Brain microvascular endothelial cell (primary cell): Measurements from ENCODE around the gene KCNK15.

Experiments
- DNase-seq: peaks from one replicate; pipeline ENCODE4 v3.0.0-alpha.2; 2020
- H3K27ac ChIP-seq: fragments of 250-450 bp; sonication (Bioruptor Pico); 2 replicates; pipeline ENCODE4 v1.5.1; 2020; ENCODE audit warnings: mild to moderate bottlenecking, moderate library complexity
- H3K27me3 ChIP-seq: fragments of 250-450 bp; sonication (Bioruptor Pico); replicated peaks from 2 replicates; pipeline ENCODE4 v1.5.1; 2020; ENCODE audit warnings: mild to moderate bottlenecking
- H3K36me3 ChIP-seq: fragments of 250-450 bp; sonication (Bioruptor Pico); replicated peaks from 2 replicates; pipeline ENCODE4 v1.5.1; 2020; ENCODE audit warnings: mild to moderate bottlenecking
- H3K4me3 ChIP-seq: 2 replicates; pipeline ENCODE4 v1.5.1; 2011; ENCODE audit warnings: low read depth, mild to moderate bottlenecking, control low read depth, low read length, moderate library complexity
- CTCF ChIP-seq: IDR thresholded peaks from 2 replicates; pipeline ENCODE4 v1.5.1; 2011; ENCODE audit warnings: low read depth, mild to moderate bottlenecking, moderate library complexity, low read length, control low read depth, inconsistent platforms; ENCODE audit errors: missing control alignments
- in situ Hi-C: cut with HindIII; loops from 2 replicates; pipeline ENCODE4 v1.10.0; 2017; ENCODE audit warnings: low sequenced_read_pairs, low pct_ligation_motif_present

Gene KCNK15

GRCh38 chr20:44705364-44706094, 40.1 kb upstream of the KCNK15 start:
- H3K36me3 ChIP-seq, result no peaks in the 10 kb centered on the region
- H3K4me3 ChIP-seq, result no peak overlapping the region
- peaks cover 2% of the 10 kb centered on the region for H3K27me3 ChIP-seq
- in situ Hi-C loops, result no loop called here
- TF ChIP-seq CTCF, result no peak
- no peak overlapping the region for H3K27ac ChIP-seq
- DNase-seq, result no peak

DNA sequence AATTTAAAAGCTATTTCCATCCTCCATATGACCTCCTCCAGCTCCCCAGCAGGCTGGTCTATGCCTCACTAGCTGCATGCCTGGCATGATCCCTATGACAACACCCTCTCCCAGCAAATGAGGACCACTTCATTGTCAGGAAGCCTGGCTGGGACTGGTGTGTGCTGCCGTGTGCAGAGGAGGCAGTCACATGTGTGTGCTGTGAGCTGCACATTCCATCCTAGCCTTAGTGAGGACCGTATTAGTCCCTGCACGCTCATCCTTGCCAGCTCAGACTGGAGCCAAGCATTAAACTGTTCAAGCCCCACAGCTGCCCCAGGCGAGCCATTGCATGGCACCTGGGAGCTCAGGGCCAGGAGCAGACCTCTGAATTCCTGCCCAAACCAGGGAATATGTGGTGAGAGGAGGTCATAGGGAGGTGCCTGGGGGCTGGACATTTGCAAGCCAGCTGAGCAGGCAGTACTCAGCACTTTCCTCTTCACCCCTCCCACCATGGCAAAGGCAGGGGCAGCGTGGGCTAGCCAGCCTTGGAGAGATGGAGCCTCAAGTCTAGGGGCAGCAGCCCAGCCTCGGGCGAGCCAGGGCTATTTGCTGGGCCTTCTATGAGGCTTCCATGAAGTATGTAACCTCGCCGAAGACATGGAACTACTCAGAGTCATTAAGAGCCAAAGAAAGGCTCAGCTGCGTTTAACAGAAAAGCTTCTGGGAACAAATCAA, 39.2 kb upstream of the KCNK15 start:
- peaks cover 8% of the 10 kb centered on the region for H3K27me3 ChIP-seq
- no peaks in the 10 kb centered on the region for H3K36me3 ChIP-seq
- no peak for TF ChIP-seq CTCF
- H3K4me3 ChIP-seq, result no peak overlapping the region
- H3K27ac ChIP-seq, result no peak overlapping the region
- DNase-seq, result no peak
- in situ Hi-C loops, result no loop called here

DNA sequence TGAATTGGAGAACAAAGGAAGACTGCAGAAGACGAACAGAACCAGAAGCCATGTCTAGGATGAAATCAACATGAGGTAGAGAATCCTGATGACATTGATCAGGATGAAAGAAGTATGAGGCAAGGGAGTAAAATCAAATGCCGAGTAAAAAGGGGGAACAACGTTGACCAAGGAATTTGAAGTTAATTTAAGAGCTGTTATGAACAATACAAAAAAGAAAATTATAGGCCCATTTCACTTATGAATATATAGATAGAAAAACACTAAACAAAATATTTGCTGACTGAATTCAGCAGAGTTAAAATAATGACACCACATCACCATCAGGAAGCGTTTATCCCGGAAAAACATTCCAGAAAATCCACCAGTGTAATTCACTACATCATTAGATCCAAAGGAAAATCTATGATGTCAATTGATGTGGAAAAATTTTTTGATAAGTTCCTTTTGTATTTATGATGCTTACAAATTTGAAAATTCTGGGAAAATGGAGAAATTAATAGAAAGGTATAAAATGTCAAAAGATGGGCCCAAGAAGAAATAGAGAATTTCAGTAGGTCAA, 38.6 kb upstream of the KCNK15 start:
- no peak for TF ChIP-seq CTCF
- Histone ChIP-seq H3K27me3 (peaks cover 12% of the 10 kb centered on the region), H3K27ac (no peak overlapping the region), H3K36me3 (no peaks in the 10 kb centered on the region), H3K4me3 (no peak overlapping the region)
- in situ Hi-C loops, result no loop called here
- no peak for DNase-seq

DNA sequence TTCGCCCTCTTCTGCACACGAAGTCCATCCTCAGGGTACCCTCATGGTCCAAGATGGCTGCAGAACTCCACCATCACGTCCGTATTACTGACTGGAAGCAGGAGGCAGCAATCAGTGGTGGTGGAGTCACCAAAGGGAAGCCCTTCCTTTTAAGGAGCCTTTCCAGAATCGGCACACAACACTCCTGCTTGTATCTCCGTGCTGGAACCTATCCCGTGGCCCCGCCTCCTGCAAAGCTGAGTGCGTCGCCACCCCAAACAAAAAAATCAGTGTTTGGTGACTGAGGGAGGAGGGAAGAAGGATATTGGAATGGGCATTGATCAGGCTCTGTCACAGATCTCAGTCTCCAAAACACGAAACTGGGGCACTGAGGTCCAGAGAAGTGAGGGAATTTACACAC, 36.3 kb upstream of the KCNK15 start:
- in situ Hi-C loops, result no loop called here
- H3K4me3 ChIP-seq, result no peak overlapping the region
- no peak for TF ChIP-seq CTCF
- peaks cover 12% of the 10 kb centered on the region for H3K27me3 ChIP-seq
- no peak for DNase-seq
- H3K36me3 ChIP-seq, result no peaks in the 10 kb centered on the region
- H3K27ac ChIP-seq, result no peak overlapping the region

DNA sequence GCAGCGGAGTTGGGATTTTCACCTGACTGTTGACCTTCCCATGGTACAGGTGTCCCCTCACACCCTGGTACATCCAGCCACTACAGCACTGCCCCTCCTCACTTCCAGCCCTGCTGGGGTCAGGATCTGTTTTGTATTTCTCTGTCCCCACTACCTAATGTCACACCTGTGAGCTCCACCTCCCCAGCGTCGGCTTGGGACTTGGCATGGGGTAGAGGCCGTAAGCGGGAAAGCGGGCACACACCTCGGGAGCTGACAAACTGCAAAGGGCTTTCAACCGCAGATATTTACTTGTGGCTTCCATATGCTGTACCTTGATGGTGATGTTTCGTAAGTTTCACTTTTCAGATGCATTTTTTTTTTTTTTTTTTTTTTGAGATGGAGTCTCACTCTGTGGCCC, 35.9 kb upstream of the KCNK15 start:
- in situ Hi-C loops, result no loop called here

More for the DNA sequence above, 35.9 kb upstream of the KCNK15 start:
- Histone ChIP-seq H3K27ac (no peak overlapping the region), H3K27me3 (peaks cover 12% of the 10 kb centered on the region), H3K4me3 (no peak overlapping the region), H3K36me3 (no peaks in the 10 kb centered on the region)
- no peak for DNase-seq
- no peak for TF ChIP-seq CTCF
